OCI-LY1 (cell line): ENCODE results near the gene FCRL1.
A peak's percentile ranks its signal among the peaks of the same experiment; 100 is the strongest.

ENCODE experiments used
- H2AFZ ChIP-seq: fragments of 200-600 bp; sonication (generic), shearing (Covaris generic); 2 replicates; pipeline ENCODE4 v1.6.0; 2014; ENCODE audit warnings: antibody characterized with exemption, mild to moderate bottlenecking, low read length
- H3F3A ChIP-seq: fragments of 200-600 bp; sonication (generic), shearing (Covaris generic); 2 replicates; pipeline ENCODE4 v1.6.0; 2014; ENCODE audit warnings: mild to moderate bottlenecking, antibody characterized with exemption, low read length, moderate library complexity; ENCODE audit not compliant: insufficient read depth
- H3K27ac ChIP-seq: fragments of 200-600 bp; sonication (generic); 2 replicates; pipeline ENCODE4 v1.5.1; 2014; ENCODE audit warnings: low read length, mixed run types, mild to moderate bottlenecking, low read depth; ENCODE audit not compliant: poor library complexity, severe bottlenecking
- H3K27me3 ChIP-seq: fragments of 200-600 bp; sonication (generic); 2 replicates; pipeline ENCODE4 v1.6.0; 2014; ENCODE audit warnings: antibody characterized with exemption, mild to moderate bottlenecking, low read length, moderate library complexity; ENCODE audit not compliant: insufficient read depth
- H3K36me3 ChIP-seq: fragments of 200-600 bp; sonication (generic); 2 replicates; pipeline ENCODE4 v1.6.1; 2014; ENCODE audit warnings: mild to moderate bottlenecking, antibody characterized with exemption, low read length, moderate library complexity, mixed read lengths; ENCODE audit not compliant: insufficient read depth
- H3K4me1 ChIP-seq: fragments of 200-600 bp; sonication (generic); 2 replicates; pipeline ENCODE4 v1.5.1; 2014; ENCODE audit warnings: mild to moderate bottlenecking, low read length, moderate library complexity; ENCODE audit not compliant: insufficient read depth, severe bottlenecking
- H3K4me2 ChIP-seq: fragments of 200-600 bp; sonication (generic), shearing (Covaris generic); 2 replicates; pipeline ENCODE4 v1.6.1; 2014; ENCODE audit warnings: low read length
- H3K4me3 ChIP-seq: fragments of 200-600 bp; sonication (generic); 2 replicates; pipeline ENCODE4 v1.5.1; 2014; ENCODE audit warnings: low read length, low read depth, mild to moderate bottlenecking, mixed read lengths; ENCODE audit not compliant: poor library complexity, severe bottlenecking
- H3K79me2 ChIP-seq: fragments of 200-600 bp; shearing (Covaris generic); 2 replicates; pipeline ENCODE4 v1.6.1; 2016; ENCODE audit warnings: mixed run types, low read length, mixed read lengths; ENCODE audit not compliant: insufficient read depth
- H3K9ac ChIP-seq: fragments of 200-600 bp; sonication (generic), shearing (Covaris generic); 2 replicates; pipeline ENCODE4 v1.6.1; 2014; ENCODE audit warnings: mild to moderate bottlenecking, low read length, mixed read lengths
- H3K9me2 ChIP-seq: fragments of 200-600 bp; sonication (generic), shearing (Covaris generic); 2 replicates; pipeline ENCODE4 v1.6.1; 2014; ENCODE audit warnings: low read depth, mild to moderate bottlenecking, low read length, mixed read lengths
- H3K9me3 ChIP-seq: fragments of 200-600 bp; shearing (Covaris generic); 2 replicates; pipeline ENCODE4 v1.6.1; 2014; ENCODE audit warnings: low read length, mixed read lengths
- H4K20me1 ChIP-seq: fragments of 200-600 bp; sonication (generic), shearing (Covaris generic); 2 replicates; pipeline ENCODE4 v1.6.0; 2016; ENCODE audit warnings: mild to moderate bottlenecking, low read length; ENCODE audit not compliant: insufficient read depth
- CTCF ChIP-seq: fragments of 200-600 bp; sonication (generic), shearing (Covaris generic); IDR thresholded peaks from 2 replicates; pipeline ENCODE4 v1.5.1; 2017; ENCODE audit warnings: mild to moderate bottlenecking, antibody characterized with exemption, low read length, moderate library complexity, mixed read lengths
- EZH2 ChIP-seq: fragments of 200-600 bp; sonication (generic), shearing (Covaris generic); IDR thresholded peaks from 2 replicates; pipeline ENCODE4 v1.8.0; 2017; ENCODE audit warnings: borderline replicate concordance, mixed run types, mild to moderate bottlenecking, antibody characterized with exemption, low read length, moderate library complexity, mixed read lengths

The FCRL1 gene

GRCh38 chr1:157844089-157844830 lies 24.3 kb upstream of the FCRL1 start:
- Histone ChIP-seq H3K79me2 (no peaks in the 10 kb centered on the region), H3F3A (no peaks in the 10 kb centered on the region), H3K4me1 (peaks cover 37% of the 10 kb centered on the region), H3K27me3 (no peaks in the 10 kb centered on the region), H3K4me2 (no peak overlapping the region), H3K9me3 (no peaks in the 10 kb centered on the region), H2AFZ (peak overlapping the region; percentile 4; the same call in 1 of the 2 replicates), H3K4me3 (no peak overlapping the region), H3K9ac (no peak overlapping the region), H3K9me2 (no peaks in the 10 kb centered on the region), H3K27ac (peak overlapping the region; percentile 12), H4K20me1 (no peaks in the 10 kb centered on the region), H3K36me3 (no peaks in the 10 kb centered on the region)
- TF ChIP-seq CTCF (no peak), EZH2 (no peak)

- Histone ChIP-seq H3F3A (no peaks in the 10 kb centered on the region), H4K20me1 (no peaks in the 10 kb centered on the region), H3K9me3 (no peaks in the 10 kb centered on the region), H3K4me1 (peaks cover 38% of the 10 kb centered on the region), H3K4me2 (no peak overlapping the region), H3K4me3 (no peak overlapping the region), H3K36me3 (no peaks in the 10 kb centered on the region), H3K79me2 (no peaks in the 10 kb centered on the region), H3K27me3 (no peaks in the 10 kb centered on the region), H3K9me2 (no peaks in the 10 kb centered on the region), H2AFZ (no peak overlapping the region), H3K27ac (no peak overlapping the region), H3K9ac (no peak overlapping the region)
- TF ChIP-seq EZH2 = no peak
- no peak for TF ChIP-seq CTCF
Observed at GRCh38 chr1:157842939-157843338, 23.0 kb upstream of the FCRL1 start.

GRCh38 chr1:157841708-157842107 lies 21.8 kb upstream of the FCRL1 start, which contains the start of gene CD5L:
Gene CD5L (minus strand): TSS chr1:157841808. CDS start chr1:157841701, 107 bp downstream.
- Histone ChIP-seq H3K4me3 (no peak within 1 kb of the TSS), H3K9me3 (no peaks in the 10 kb centered on the region), H4K20me1 (no peaks in the 10 kb centered on the region), H3K9ac (no peak within 1 kb of the TSS), H2AFZ (no peak within 1 kb of the TSS), H3K4me1 (peaks cover 36% of the 10 kb centered on the region), H3K27ac (no peak within 1 kb of the TSS), H3K4me2 (no peak within 1 kb of the TSS), H3K79me2 (no peaks in the 10 kb centered on the region), H3K9me2 (no peaks in the 10 kb centered on the region), H3K27me3 (no peaks in the 10 kb centered on the region), H3F3A (no peaks in the 10 kb centered on the region), H3K36me3 (no peaks in the 10 kb centered on the region)
- TF ChIP-seq EZH2 (no peak), CTCF (no peak)
